NCI-H2227 (cell line): ENCODE measurements around the gene PROK1.
"Not testable (repeated sequence)": the region's sequence is repeated elsewhere in the genome, so short reads cannot be mapped to it uniquely, and the experiment has no call there.

ENCODE experiments used
- DNase-seq: peaks from one replicate; lab custom pipeline; 2025; ENCODE audit not compliant: unreplicated experiment; lab: John Stamatoyannopoulos, UW

PROK1 gene

DNA sequence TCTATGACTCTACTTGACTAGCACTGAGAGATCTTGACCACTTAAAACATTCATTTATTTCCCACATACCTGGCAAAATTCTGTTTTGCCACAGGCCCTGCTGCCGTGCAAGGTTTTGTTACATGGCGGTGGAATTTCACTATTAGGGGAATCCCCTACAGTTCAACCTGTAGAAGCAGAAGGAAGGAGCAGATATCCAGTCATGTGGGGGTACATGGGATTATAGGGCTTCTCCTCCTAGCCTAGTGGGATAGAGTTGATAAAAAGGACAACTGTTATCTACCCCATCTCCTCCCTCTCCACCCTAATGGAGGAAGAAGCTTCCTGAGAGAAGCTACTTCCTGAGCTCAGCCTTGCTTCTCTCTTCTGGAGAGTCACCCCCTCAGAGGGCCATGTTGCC is 17.7 kb upstream of the PROK1 start:
- no peak for DNase-seq

DNA sequence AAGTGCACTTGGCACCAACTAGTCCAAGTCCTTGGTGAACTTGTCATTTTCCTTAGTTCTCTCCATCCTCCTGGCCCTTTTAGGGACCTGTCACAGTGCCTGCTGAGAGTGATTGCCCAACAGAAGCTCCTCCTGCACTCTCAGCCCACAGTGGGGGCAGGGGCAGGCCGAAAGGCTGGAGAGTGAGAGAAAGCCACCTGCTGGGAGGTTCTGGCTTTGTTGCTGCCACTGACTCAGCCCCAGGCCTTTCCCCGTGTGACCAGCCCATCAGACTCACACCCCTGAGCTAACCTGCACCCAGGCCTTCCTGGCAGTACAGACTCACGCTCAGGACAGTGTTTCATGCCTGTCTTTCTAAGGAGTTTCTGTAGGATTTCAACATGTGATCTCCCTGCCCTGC is 17.1 kb upstream of the PROK1 start:
- peak; percentile 14 for DNase-seq

DNA sequence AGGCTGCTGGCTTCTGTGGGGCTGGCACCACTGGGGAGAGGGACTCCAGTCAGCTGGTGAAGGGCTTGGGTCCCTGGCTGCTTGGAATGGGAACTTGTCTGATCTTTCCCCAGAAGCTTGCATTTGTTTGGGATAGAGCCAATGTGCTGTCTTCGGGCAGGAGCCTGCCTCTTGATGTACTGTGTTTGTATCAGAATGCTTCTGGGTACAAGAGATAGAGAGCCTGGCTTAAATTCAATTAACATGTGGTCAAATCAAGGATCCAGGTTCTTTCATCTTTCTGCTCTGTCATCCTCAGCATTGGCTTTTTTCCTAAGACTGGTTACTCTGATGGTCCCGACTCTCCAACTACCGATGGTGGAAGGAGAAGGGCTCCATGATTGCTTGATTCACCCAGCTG is 16.0 kb upstream of the PROK1 start:
- no peak for DNase-seq

DNA sequence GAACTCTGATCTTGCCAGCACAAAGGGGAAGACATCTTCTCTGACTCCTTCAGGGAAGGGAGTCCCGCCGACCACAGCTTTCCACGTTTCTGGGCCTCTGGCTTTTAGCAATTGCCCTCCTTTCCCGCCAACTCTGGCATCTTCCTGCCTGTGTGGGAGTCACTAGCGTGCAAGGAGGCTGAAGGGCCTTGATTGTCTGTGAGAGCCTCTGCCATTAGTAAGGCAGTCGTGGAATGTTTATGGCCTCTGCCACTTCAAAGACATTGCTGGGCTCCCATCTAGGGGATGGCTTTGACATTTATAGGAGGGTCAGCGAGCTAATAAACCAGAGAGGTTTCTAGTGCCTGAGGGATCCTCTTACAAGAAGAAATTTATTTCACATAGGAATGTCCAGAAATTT is 14.3 kb upstream of the PROK1 start:
- DNase-seq: peak; percentile 10

DNA sequence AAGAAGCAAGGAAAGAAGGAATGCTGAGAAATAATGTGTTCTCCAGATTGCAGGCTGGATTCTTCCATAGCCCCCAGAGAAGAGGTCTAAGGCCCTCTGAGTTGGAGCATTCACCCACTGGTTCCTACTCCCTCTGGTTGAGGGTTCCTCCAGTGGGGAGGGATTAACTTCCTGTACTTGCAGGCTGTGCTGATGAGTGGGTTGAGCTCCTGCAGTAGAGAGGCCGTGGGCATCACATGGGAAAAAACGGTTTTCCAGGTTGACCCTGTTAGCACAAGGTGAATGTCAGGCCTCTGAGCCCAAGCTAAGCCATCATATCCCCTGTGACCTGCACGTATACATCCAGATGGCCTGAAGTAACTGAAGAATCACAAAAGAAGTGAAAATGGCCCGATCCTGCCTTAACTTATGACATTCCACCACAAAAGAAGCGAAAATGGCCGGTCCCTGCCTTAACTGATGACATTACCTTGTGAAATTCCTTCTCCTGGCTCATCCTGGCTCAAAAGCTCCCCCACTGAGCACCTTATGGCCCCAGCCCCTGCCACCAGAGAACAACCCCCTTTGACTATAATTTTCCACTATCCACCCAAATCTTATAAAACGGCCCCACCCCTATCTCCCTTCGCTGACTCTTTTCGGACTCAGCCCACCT is 13.2 kb upstream of the PROK1 start:
- not testable (repeated sequence) for DNase-seq

DNA sequence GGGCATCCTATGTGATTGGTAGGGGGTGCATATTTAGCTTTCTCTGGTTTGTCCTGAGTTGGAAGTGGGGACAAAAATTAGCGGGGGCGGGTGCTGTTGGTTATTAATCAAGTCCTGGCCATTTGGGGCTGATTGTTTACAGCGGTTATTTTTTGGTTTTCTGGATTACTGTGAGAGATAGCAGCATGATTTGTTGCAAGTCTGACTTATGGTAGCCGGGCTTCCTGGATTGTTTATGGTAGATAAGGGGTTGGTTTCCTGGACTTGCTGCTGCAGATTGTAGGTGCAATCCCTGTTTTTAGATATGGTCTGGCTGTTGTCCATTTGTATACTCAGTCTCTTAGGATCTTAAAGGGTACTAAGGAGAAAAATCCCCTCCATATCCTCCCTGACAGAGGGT is 12.1 kb upstream of the PROK1 start:
- DNase-seq: no peak

DNA sequence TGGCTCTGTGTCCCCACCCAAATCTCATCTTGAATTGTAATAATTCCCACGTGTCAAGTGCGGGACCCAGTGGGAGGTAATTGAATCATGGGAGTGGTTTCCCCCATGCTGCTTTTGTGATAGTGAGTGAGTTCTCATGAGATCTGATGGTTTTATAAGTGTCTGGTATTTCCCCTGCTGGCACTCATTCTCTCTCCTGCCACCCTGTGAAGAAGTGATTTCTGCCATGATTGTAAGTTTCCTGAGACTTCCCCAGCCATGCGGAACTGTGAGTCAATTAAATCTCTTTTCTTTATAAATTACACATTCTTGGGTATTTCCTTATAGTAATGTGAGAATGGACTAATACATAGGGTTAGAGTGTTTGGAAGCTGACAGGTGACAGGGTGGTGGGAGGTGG is 11.1 kb upstream of the PROK1 start:
- not testable (repeated sequence) for DNase-seq

DNA sequence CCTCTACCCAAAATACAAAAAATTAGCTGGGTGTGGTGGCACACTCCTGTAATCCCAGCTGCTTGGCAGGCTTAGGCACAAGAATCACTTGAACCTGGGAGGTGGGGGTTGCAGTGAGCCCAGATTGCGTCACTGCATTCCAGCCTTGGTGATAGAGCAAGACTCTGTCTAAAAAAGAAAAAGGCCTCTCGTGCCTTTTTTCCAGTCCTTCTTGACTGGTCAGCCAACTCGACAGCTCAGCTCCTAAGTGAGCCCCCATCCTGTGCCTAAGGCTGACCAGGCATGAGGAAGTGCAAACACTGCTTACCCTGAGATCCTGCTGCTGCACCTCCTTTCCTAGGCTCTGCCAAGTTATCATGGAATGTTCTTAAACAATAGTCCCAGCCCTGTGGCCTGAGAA is 10.1 kb upstream of the PROK1 start:
- no peak for DNase-seq

DNA sequence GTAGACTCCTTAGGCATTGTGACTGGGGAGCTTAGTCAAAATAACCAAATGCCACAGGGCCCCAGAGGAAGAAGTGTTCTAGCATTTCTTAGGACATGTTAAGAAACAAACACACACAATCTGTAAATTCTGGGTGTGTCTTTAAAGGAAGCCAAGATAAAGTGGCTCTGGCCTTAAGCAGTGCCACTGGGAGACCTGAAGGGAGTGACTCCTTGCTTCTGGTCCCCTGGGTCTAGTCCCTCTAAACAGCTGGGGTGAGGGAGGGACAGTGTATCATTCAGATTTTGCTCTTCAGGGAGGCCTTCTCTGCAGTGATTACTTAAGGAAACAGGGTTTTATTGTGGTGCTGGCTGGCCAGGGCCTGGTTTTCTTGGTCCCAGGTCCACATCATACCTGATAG is 9.1 kb upstream of the PROK1 start:
- no peak for DNase-seq

DNA sequence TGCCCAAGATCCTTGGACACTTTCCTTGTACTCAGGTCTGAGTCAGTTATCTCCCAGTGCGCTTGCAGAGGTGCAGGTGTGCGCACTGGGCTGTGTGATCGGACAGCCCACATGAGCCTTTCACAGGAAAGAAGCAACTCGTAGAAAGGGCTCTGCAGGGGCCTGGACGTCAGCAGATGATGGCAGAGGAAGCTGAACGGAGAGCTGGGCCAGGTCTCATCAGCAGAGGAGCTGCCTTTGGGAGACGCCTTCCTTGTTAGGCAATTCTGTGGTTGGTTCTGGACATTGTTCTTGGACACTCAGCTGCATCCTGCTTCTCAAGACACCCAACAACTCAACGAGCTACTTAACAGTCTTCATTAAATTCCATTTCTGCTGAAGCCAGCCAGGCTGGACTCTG is 7.5 kb upstream of the PROK1 start:
- no peak for DNase-seq

DNA sequence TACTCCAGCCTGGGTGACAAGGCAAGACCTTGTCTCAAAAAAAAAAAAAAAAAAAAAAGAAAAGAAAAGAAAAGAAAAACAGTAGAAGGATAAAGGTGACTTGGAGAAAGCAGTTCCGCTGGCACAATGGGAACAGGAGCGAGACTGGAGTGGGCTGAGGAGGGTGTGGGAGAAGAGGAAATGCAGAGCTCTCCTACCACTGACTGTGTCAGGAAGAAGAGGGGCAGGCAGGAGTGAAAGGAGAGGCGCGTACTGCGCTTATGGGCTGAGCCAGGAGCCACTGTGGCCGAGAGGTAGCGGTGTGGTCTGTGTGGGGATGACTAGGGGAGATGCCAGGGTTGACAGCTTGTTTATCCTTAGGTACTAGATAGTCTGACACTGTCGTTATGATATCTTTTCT is 6.4 kb upstream of the PROK1 start:
- DNase-seq: no peak

DNA sequence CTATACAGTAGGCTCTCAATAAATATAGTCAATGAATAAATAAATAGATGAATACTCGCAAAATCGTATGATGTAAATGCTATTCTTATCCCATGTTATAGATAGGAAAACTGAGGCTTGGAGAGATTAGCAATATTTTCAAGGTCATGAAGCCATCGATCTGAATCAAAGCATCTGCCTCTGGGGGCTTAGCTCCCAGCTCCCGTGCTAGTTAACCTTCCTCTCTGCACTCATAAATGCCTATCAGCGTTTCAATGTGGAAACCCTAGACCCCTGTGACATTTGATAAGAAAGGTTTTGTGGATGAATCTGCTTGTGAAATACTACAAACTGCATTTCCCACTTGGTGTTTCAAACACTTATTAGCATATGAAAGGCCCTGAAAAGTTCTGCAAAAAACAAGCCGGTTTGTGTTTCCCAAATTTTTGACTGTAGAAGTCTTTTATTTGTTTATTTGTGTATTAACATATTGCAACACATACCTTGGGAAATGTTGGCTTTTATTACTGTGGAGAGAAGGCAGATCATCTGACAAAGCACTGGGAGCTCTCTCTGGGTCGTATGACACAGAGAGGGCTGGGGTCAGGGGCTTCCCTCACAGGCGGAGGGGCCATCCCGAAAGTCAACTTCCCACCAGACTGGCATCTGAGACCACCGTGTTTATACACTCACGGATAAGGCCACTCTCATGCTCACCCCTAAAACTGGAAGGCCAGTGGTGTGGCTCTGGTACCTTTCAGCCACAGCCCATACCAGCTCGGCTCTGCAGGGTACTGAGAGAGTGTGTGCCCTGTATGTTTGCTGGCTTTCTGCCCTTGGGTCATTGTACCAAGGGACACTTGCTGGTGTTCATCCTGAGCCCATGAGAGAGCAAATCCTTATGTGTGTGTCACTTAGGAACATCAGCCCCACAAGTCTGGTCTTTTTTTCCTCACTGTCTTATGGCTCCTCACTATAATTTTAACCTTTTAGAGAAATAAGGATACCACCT is 993 bp upstream of the PROK1 start:
- no peak for DNase-seq

DNA sequence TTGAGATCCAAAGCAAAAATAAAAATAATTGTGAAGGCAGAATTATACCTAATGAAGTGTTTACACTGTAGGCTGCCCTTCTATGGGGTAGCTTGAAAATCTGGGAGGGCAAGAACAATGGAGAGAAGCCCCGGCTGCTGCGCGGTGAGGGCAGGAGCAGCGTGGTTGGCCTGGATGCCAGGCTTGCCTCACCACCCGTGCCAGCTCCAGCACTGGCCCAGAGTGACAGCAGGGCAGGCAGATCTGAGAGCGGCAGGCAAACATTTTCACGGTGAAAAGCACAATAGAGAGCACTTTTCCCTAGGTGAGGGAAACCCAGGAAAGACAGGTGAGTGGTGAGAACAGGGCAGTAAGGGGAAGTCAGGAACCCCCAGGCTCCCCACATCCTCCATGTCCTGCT is 1.4 kb downstream of the PROK1 start:
- no peak for DNase-seq

DNA sequence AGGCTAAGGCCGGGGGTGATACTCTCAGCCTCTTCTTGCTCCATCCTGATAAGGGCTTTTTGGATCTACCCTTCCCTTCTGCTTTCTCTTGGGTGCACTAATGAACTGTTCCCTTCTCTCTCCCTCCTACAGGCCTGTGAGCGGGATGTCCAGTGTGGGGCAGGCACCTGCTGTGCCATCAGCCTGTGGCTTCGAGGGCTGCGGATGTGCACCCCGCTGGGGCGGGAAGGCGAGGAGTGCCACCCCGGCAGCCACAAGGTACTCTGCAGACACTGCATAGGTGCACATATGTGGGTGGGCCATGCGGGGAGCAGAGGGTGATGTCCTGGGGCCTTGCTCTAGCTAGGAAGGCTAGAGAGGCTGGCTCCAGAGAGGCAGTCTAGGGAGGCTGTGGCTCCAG is 2.9 kb downstream of the PROK1 start:
- no peak for DNase-seq

DNA sequence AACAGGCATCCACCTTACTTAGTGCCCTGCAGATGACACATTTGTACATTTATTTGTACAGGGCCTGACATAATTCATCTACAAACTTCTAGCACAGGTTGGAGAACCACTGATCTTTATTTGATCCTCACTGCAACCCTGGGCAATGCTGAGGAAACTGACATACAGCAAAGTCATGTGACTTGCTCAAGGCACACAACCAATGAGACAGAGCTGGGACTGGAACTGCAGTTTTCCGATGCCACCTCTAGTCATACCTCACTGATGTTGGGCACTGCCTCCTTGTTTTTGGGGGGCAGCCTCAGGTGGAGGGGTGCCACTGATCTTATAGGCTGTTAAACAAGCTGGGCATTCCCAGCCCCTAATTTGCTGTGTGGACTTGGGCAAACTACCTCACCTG is 3.4 kb downstream of the PROK1 start:
- no peak for DNase-seq

DNA sequence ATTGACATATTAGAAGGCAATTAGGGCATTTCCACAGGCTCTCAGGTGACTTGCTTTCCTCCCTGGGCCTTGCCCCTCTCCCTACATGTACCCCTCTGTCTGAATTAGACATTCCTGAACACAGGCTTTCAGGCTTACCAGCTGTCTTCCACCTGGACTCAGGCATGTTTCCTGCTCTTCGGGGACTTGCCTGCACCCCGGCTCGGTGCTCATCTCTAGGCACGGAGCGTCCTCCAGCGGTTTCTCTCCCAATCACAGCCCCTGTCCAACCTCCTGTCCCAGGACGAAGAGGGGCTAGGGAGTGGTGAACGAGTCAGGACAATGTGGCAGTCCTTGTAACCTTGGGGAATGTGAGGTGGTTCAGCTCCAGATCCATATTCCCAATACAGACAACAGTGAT is 4.2 kb downstream of the PROK1 start:
- no peak for DNase-seq

DNA sequence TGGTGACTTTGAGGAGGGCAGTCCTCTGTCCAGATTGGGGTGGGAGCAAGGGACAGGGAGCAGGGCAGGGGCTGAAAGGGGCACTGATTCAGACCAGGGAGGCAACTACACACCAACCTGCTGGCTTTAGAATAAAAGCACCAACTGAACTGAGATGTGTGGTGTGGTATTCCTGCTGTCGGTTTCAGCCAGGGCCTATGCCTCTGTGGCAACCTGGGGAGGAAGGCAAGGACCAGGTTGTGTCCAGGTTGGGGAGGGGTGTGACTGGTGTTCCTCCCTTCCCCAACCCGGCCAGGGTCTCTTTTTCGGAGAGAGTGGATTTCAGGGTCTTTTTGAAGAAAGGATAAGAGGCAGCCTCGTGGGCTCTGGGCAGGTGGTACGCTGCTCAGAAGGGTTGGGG is 6.3 kb downstream of the PROK1 start:
- DNase-seq: no peak

DNA sequence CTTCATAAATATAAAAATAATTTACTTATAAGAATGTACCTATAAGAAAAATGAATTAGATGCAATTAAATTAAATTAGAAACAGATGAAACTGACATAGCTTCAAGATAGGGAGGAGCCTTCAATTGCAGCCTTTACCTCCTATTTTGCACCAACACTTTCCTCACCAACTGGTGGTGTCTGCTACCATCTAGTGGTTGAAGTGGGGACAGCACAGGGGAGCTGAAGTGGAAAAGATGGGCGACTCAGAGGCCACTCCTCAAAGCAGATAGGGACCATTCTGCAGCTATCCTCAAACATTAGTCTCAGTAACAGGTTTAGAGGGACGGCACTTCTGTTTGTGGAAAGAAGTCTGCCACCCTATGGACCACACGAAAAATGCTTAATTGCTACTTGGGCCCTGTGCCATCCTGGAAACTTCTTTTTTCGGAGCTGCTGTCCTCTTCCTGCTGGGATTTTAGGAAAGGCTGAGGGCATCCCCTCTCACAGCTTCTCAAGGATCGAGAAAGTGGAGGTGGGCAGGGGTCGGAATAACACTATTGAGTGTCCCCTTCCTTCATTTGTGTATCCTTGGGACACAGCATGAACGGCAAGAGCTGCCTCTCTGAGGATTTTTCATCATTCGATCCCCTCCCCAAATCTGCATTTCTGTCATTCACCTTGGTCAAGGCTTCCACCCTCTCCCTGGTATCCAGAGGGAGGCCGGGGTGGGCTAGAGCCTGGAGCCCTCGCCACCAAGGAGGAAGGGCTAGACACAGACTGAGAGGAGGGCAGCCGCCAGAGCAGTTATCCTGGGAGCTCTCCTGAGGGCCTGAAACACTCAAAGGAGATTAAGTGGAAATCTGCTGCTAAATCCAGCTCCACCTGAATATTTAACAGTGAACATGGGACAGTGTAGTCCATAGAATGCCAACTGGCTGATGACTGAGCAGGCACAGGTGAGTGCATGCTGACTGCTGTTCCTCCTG is 9.6 kb downstream of the PROK1 start:
- peak; percentile 93 for DNase-seq

DNA sequence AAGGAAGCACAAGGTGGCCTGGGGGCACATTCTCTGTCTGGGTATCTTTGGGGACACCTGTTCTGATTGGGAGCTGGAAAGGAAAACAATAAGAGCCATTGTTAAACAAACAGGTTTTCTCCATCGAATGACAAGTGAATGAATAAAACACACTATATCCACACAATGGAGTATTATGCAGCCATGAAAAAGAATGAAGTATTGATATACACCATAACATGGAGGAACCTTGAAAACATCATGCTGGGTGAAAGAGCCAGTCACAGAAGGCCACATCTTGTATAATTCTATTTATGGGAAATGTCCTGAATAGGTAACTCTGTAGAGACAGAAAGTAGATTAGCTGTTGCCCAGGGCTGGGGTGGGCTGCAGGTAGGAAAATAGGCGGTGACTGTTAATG is 11.1 kb downstream of the PROK1 start:
- DNase-seq: no peak

DNA sequence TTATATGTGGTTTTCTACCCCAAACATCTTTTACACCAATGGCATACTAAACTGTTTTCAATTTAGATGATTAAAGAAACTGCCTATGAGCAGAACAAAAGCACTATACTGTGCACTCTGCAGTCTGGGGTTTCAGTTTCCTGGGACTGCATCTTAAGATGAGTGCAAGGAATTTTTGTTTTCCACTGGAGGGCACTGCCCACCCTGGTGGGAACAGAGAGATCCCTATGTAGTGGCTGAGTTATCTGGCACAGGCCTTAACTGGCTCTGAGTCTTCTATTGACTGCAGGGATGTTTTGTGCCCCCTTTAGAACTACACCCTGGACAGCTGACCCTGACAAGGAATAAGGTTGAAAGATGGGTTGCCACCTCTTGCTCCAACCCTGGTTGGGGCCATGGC is 12.0 kb downstream of the PROK1 start:
- peak; percentile 11 for DNase-seq

DNA sequence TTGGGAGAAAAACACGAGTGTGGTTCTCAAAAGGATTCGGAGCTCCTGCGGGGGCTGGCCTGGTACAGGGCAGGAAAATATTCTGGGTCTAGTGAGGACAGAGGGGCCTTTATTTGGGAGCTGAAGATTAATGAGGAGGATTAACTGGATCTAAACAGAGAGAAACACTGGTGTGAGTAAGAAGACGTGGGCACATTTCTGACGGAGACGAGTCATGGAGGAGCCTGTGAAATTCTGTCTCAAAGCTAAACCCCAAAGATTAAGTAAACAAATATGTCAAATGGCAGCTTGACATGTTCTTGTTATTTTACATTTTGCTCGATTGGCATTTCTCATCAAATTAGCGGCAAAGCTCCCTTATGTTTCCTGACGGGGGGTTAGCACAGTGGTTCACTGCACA is 12.8 kb downstream of the PROK1 start:
- DNase-seq: no peak
